Measurements from ENCODE around the gene KCTD20.

The KCTD20 gene

GRCh38 chr6:36533321-36533720 is 90.5 kb downstream of the KCTD20 start:
- Histone ChIP-seq H3K4me1 (ENCODE audit: insufficient read depth, low read length, poor library complexity, severe bottlenecking) (peaks cover 10% of the 10 kb centered on the region), H3F3A (ENCODE audit: low read depth) (peaks cover 10% of the 10 kb centered on the region; the same call in 1 of the 2 replicates), H3K4me2 (ENCODE audit: low read depth, low read length, poor library complexity, severe bottlenecking) (no peak overlapping the region), H2AFZ (ENCODE audit: low read length) (no peak overlapping the region), H3K79me2 (ENCODE audit: insufficient read depth, low read length) (peaks cover 98% of the 10 kb centered on the region), H3K9me3 (ENCODE audit: insufficient read depth, low read depth, low read length) (no peaks in the 10 kb centered on the region), H4K20me1 (ENCODE audit: insufficient read depth, low read length, poor library complexity, severe bottlenecking) (peaks cover 70% of the 10 kb centered on the region), H3K9ac (ENCODE audit: low read depth, low read length, poor library complexity, severe bottlenecking) (no peak overlapping the region), H3K36me3 (ENCODE audit: insufficient read depth, low read length) (peaks cover 67% of the 10 kb centered on the region), H3K9me2 (replicated peaks; ENCODE audit: low read depth, low read length) (no peaks in the 10 kb centered on the region), H3K4me3 (ENCODE audit: low read length, poor library complexity, severe bottlenecking) (no peak overlapping the region), H3K27me3 (ENCODE audit: insufficient read depth, low read length, poor library complexity, severe bottlenecking) (no peaks in the 10 kb centered on the region)
- TF ChIP-seq CTCF (conservative IDR thresholded peaks at IDR 0.05; ENCODE audit: low read length) = no peak

DNA sequence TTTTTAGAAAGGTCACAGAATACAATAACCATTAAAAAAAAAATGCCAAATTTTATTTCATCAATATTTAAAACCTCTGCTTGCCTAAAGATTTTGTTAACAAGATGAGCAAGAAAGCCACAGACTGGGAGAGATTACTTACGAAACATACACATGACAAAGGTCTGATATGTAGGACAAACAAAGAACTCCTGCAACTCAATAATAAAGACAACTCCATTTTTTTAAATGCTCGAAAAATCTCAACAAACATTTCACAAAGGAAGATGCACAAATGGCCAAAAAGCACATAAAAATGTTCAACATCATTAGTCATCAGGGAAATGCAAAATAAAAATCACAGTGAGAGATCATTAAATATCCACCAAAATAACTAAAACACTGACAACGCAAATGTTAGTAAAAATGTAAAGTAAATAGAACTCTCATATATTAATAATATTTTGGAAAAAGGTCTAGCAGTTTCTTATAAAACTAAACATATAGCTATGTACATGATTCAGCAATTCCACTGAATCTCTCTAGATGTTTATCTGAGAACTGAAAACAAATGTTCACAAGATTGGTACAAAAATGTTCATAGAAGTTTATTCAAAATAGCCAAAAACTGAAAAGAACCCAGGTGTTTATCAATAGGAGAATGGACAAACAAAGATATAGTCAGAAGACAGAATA is 94.2 kb downstream of the KCTD20 start:
- Histone ChIP-seq H3K9me2 (replicated peaks; ENCODE audit: low read depth, low read length) (no peaks in the 10 kb centered on the region), H3K4me2 (ENCODE audit: low read depth, low read length, poor library complexity, severe bottlenecking) (peak overlapping the region; percentile 55), H3F3A (ENCODE audit: low read depth) (peaks cover 3% of the 10 kb centered on the region; the same call in 1 of the 2 replicates), H3K4me1 (ENCODE audit: insufficient read depth, low read length, poor library complexity, severe bottlenecking) (peaks cover 27% of the 10 kb centered on the region), H3K79me2 (ENCODE audit: insufficient read depth, low read length) (peaks cover 98% of the 10 kb centered on the region), H3K9me3 (ENCODE audit: insufficient read depth, low read depth, low read length) (no peaks in the 10 kb centered on the region), H2AFZ (ENCODE audit: low read length) (no peak overlapping the region), H3K27me3 (ENCODE audit: insufficient read depth, low read length, poor library complexity, severe bottlenecking) (no peaks in the 10 kb centered on the region), H3K36me3 (ENCODE audit: insufficient read depth, low read length) (peaks cover 59% of the 10 kb centered on the region), H4K20me1 (ENCODE audit: insufficient read depth, low read length, poor library complexity, severe bottlenecking) (peaks cover 81% of the 10 kb centered on the region), H3K9ac (ENCODE audit: low read depth, low read length, poor library complexity, severe bottlenecking) (no peak overlapping the region), H3K4me3 (ENCODE audit: low read length, poor library complexity, severe bottlenecking) (no peak overlapping the region)
- TF ChIP-seq EZH2phosphoT487 (IDR thresholded peaks at IDR 0.05; ENCODE audit: borderline replicate concordance) (no peak), CTCF (conservative IDR thresholded peaks at IDR 0.05; ENCODE audit: low read length) (no peak)

GRCh38 chr6:36539814-36540568 is 97.2 kb downstream of the KCTD20 start:
- Histone ChIP-seq H3K9ac (ENCODE audit: low read depth, low read length, poor library complexity, severe bottlenecking) (no peak overlapping the region), H3K9me3 (ENCODE audit: insufficient read depth, low read depth, low read length) (no peaks in the 10 kb centered on the region), H3K79me2 (ENCODE audit: insufficient read depth, low read length) (peaks cover 98% of the 10 kb centered on the region), H3K36me3 (ENCODE audit: insufficient read depth, low read length) (peaks cover 38% of the 10 kb centered on the region), H3F3A (ENCODE audit: low read depth) (peaks cover 3% of the 10 kb centered on the region; the same call in 1 of the 2 replicates), H3K4me2 (ENCODE audit: low read depth, low read length, poor library complexity, severe bottlenecking) (peak overlapping the region; percentile 96), H3K9me2 (replicated peaks; ENCODE audit: low read depth, low read length) (no peaks in the 10 kb centered on the region), H3K4me3 (ENCODE audit: low read length, poor library complexity, severe bottlenecking) (peak overlapping the region; percentile 48), H3K4me1 (ENCODE audit: insufficient read depth, low read length, poor library complexity, severe bottlenecking) (peaks cover 35% of the 10 kb centered on the region), H3K27me3 (ENCODE audit: insufficient read depth, low read length, poor library complexity, severe bottlenecking) (no peaks in the 10 kb centered on the region), H2AFZ (ENCODE audit: low read length) (no peak overlapping the region), H4K20me1 (ENCODE audit: insufficient read depth, low read length, poor library complexity, severe bottlenecking) (peaks cover 79% of the 10 kb centered on the region)
- TF ChIP-seq CTCF (conservative IDR thresholded peaks at IDR 0.05; ENCODE audit: low read length) (no peak), EZH2phosphoT487 (IDR thresholded peaks at IDR 0.05; ENCODE audit: borderline replicate concordance) (no peak)
